ENCODE measurements around the gene LDB1.

- TF ChIP-seq, protein P1, sequence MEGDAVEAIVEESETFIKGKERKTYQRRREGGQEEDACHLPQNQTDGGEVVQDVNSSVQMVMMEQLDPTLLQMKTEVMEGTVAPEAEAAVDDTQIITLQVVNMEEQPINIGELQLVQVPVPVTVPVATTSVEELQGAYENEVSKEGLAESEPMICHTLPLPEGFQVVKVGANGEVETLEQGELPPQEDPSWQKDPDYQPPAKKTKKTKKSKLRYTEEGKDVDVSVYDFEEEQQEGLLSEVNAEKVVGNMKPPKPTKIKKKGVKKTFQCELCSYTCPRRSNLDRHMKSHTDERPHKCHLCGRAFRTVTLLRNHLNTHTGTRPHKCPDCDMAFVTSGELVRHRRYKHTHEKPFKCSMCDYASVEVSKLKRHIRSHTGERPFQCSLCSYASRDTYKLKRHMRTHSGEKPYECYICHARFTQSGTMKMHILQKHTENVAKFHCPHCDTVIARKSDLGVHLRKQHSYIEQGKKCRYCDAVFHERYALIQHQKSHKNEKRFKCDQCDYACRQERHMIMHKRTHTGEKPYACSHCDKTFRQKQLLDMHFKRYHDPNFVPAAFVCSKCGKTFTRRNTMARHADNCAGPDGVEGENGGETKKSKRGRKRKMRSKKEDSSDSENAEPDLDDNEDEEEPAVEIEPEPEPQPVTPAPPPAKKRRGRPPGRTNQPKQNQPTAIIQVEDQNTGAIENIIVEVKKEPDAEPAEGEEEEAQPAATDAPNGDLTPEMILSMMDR (IDR thresholded peaks at IDR 0.05) = no peak
- TF ChIP-seq, protein P2, sequence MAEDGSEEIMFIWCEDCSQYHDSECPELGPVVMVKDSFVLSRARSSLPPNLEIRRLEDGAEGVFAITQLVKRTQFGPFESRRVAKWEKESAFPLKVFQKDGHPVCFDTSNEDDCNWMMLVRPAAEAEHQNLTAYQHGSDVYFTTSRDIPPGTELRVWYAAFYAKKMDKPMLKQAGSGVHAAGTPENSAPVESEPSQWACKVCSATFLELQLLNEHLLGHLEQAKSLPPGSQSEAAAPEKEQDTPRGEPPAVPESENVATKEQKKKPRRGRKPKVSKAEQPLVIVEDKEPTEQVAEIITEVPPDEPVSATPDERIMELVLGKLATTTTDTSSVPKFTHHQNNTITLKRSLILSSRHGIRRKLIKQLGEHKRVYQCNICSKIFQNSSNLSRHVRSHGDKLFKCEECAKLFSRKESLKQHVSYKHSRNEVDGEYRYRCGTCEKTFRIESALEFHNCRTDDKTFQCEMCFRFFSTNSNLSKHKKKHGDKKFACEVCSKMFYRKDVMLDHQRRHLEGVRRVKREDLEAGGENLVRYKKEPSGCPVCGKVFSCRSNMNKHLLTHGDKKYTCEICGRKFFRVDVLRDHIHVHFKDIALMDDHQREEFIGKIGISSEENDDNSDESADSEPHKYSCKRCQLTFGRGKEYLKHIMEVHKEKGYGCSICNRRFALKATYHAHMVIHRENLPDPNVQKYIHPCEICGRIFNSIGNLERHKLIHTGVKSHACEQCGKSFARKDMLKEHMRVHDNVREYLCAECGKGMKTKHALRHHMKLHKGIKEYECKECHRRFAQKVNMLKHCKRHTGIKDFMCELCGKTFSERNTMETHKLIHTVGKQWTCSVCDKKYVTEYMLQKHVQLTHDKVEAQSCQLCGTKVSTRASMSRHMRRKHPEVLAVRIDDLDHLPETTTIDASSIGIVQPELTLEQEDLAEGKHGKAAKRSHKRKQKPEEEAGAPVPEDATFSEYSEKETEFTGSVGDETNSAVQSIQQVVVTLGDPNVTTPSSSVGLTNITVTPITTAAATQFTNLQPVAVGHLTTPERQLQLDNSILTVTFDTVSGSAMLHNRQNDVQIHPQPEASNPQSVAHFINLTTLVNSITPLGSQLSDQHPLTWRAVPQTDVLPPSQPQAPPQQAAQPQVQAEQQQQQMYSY (CRISPR knock-in tag; IDR thresholded peaks at IDR 0.05) = no peak
- TF ChIP-seq MAX (CRISPR knock-in tag; IDR thresholded peaks at IDR 0.05) (no peak), TEAD4 (CRISPR knock-in tag; IDR thresholded peaks at IDR 0.05) (no peak), HMGA2 (CRISPR knock-in tag; IDR thresholded peaks at IDR 0.05) (no peak)
- TF ChIP-seq, protein P3, sequence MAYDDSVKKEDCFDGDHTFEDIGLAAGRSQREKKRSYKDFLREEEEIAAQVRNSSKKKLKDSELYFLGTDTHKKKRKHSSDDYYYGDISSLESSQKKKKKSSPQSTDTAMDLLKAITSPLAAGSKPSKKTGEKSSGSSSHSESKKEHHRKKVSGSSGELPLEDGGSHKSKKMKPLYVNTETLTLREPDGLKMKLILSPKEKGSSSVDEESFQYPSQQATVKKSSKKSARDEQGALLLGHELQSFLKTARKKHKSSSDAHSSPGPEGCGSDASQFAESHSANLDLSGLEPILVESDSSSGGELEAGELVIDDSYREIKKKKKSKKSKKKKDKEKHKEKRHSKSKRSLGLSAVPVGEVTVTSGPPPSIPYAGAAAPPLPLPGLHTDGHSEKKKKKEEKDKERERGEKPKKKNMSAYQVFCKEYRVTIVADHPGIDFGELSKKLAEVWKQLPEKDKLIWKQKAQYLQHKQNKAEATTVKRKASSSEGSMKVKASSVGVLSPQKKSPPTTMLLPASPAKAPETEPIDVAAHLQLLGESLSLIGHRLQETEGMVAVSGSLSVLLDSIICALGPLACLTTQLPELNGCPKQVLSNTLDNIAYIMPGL (CRISPR knock-in tag; IDR thresholded peaks at IDR 0.05) = no peak
These were observed 15.9 kb upstream of the LDB1 start for GRCh38 chr10:102135956-102136526.

Data from WTC11 (cell line).